Osteocyte (in vitro differentiated cells): ENCODE results near the gene CRACDL. TPM values are rescaled to one million over a fixed set of nuclear protein-coding genes. Genes with fewer than 3 reads are reported as not detected.
A peak's percentile ranks its signal among the peaks of the same experiment; 100 is the strongest.

Experiments
- DNase-seq: peaks from one replicate; pipeline ENCODE4 v3.0.0; 2021; ENCODE audit warnings: mixed read lengths; ENCODE audit not compliant: unreplicated experiment; ENCODE audit errors: extremely low spot score
- H3K27ac Mint-ChIP-seq: one replicate; pipeline ENCODE4 v1.8.0; 2021; ENCODE audit warnings: mild to moderate bottlenecking, mixed read lengths; ENCODE audit not compliant: unreplicated experiment
- H3K27me3 Mint-ChIP-seq: one replicate; pipeline ENCODE4 v1.8.0; 2021; ENCODE audit warnings: mixed read lengths; ENCODE audit not compliant: unreplicated experiment
- H3K36me3 Mint-ChIP-seq: one replicate; pipeline ENCODE4 v1.8.0; 2021; ENCODE audit warnings: mixed read lengths; ENCODE audit not compliant: unreplicated experiment
- H3K4me1 Mint-ChIP-seq: one replicate; pipeline ENCODE4 v1.8.0; 2021; ENCODE audit warnings: mixed read lengths; ENCODE audit not compliant: unreplicated experiment
- H3K4me3 Mint-ChIP-seq: one replicate; pipeline ENCODE4 v1.8.0; 2021; ENCODE audit warnings: mild to moderate bottlenecking, moderate library complexity, mixed read lengths; ENCODE audit not compliant: unreplicated experiment
- H3K9me3 Mint-ChIP-seq: one replicate; pipeline ENCODE4 v1.8.0; 2021; ENCODE audit warnings: mixed read lengths; ENCODE audit not compliant: unreplicated experiment
- CTCF ChIP-seq: fragments of 200-600 bp; sonication (generic); IDR thresholded peaks from 2 replicates; pipeline ENCODE4 v1.5.0; 2021; ENCODE audit warnings: antibody characterized with exemption, mild to moderate bottlenecking, moderate library complexity
- total RNA-seq: library from RNA; stranded (reverse); gene quantifications from 2 replicates; pipeline ENCODE4 v1.2.1, GENCODE V29; 2021

The CRACDL gene
- total RNA-seq, 1 donor from 2014 or later, result 1.3 TPM

DNA sequence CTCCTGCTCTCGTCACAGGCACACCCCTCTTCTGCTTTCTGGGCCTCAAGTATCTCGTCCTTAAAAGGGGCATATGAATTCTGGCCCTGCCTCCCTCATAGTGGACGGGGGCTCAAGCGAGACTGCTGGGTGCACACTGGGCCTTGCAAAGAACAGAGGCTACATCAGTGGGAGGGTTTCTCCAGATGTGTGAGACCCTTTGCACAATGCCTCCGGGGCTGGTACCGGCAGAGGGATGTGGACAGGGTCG, 25.0 kb downstream of the CRACDL start:
- Mint-ChIP-seq H3K4me1 (peaks cover 55% of the 10 kb centered on the region), H3K36me3 (no peaks in the 10 kb centered on the region), H3K27me3 (no peaks in the 10 kb centered on the region), H3K4me3 (no peak overlapping the region), H3K9me3 (no peaks in the 10 kb centered on the region), H3K27ac (peak overlapping the region; percentile 80)
- no peak for DNase-seq
- TF ChIP-seq CTCF, result no peak

GRCh38 chr2:98910349-98911125, 25.5 kb downstream of the CRACDL start:
- peaks cover 55% of the 10 kb centered on the region for H3K4me1 Mint-ChIP-seq
- H3K27me3 Mint-ChIP-seq, result no peaks in the 10 kb centered on the region
- peak overlapping the region; percentile 7 for H3K27ac Mint-ChIP-seq
- no peaks in the 10 kb centered on the region for H3K36me3 Mint-ChIP-seq
- no peaks in the 10 kb centered on the region for H3K9me3 Mint-ChIP-seq
- no peak overlapping the region for H3K4me3 Mint-ChIP-seq
- TF ChIP-seq CTCF, result no peak
- DNase-seq, result peak; percentile 72

GRCh38 chr2:98909317-98910211, 26.5 kb downstream of the CRACDL start:
- no peaks in the 10 kb centered on the region for H3K9me3 Mint-ChIP-seq
- DNase-seq, result peak; percentile 80
- H3K36me3 Mint-ChIP-seq, result no peaks in the 10 kb centered on the region
- no peak overlapping the region for H3K4me3 Mint-ChIP-seq
- TF ChIP-seq CTCF, result no peak
- peaks cover 55% of the 10 kb centered on the region for H3K4me1 Mint-ChIP-seq
- peak overlapping the region; percentile 69 for H3K27ac Mint-ChIP-seq
- H3K27me3 Mint-ChIP-seq, result no peaks in the 10 kb centered on the region

DNA sequence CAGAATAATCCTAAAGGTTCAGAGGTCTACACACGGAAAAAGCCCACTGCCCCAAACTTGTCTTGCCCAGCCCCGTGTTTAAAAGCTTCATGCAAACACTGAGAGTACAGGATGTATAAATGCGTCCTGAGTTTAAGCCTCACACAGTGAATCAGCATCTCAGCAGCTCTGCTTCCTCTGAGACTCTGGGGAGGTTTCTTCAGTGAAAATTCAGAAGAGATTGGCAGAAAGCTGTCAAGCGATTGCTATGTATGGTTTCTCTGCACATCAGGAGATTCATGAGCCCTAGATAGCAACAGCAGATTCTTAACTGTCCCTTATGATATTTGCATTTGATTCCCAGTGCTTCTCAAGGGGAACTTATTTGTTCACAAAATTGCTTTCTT, 27.1 kb downstream of the CRACDL start:
- H3K4me1 Mint-ChIP-seq, result peaks cover 55% of the 10 kb centered on the region
- no peak for TF ChIP-seq CTCF
- H3K27me3 Mint-ChIP-seq, result no peaks in the 10 kb centered on the region
- no peaks in the 10 kb centered on the region for H3K36me3 Mint-ChIP-seq
- peak overlapping the region; percentile 69 for H3K27ac Mint-ChIP-seq
- DNase-seq, result peak; percentile 19
- no peaks in the 10 kb centered on the region for H3K9me3 Mint-ChIP-seq
- H3K4me3 Mint-ChIP-seq, result no peak overlapping the region
